GM23338 (cell line): Measurements from ENCODE around the gene ECHDC1. TPM values are rescaled to one million over a fixed set of nuclear protein-coding genes. Genes with fewer than 3 reads are reported as not detected.

Source experiments
- ATAC-seq: fragments of 200-7000 bp; cut with Tn5 transposase; 3 replicates; pipeline ENCODE4 v1.9.1; 2020
- DNase-seq: peaks from one replicate; pipeline ENCODE4 v3.0.0-alpha.2; 2015; ENCODE audit warnings: low spot score
- H2AFZ ChIP-seq: fragments of 200-600 bp; sonication (generic); 2 replicates; pipeline ENCODE4 v1.8.0; 2016; ENCODE audit warnings: antibody characterized with exemption, mild to moderate bottlenecking, moderate library complexity
- H3F3A ChIP-seq: fragments of 200-600 bp; sonication (generic); replicated peaks from 2 replicates; pipeline ENCODE4 v1.8.0; 2017; ENCODE audit warnings: antibody characterized with exemption, mixed run types, low read depth
- H3K27ac ChIP-seq: fragments of 200-600 bp; sonication (generic); 2 replicates; pipeline ENCODE4 v1.6.1; 2016; ENCODE audit warnings: low read depth
- H3K27me3 ChIP-seq: fragments of 200-600 bp; sonication (generic); 2 replicates; pipeline ENCODE4 v1.8.0; 2016; ENCODE audit warnings: mild to moderate bottlenecking, mixed run types, moderate library complexity; ENCODE audit not compliant: insufficient read depth
- H3K36me3 ChIP-seq: fragments of 200-600 bp; sonication (generic); 2 replicates; pipeline ENCODE4 v1.8.0; 2016; ENCODE audit warnings: mild to moderate bottlenecking; ENCODE audit not compliant: insufficient read depth
- H3K4me1 ChIP-seq: fragments of 200-600 bp; sonication (generic); 2 replicates; pipeline ENCODE4 v1.8.0; 2016; ENCODE audit warnings: mild to moderate bottlenecking, moderate library complexity; ENCODE audit not compliant: insufficient read depth
- H3K4me2 ChIP-seq: fragments of 200-600 bp; sonication (generic); 2 replicates; pipeline ENCODE4 v1.7.1; 2017; ENCODE audit warnings: mixed run types
- H3K4me3 ChIP-seq: fragments of 200-600 bp; sonication (generic); 2 replicates; pipeline ENCODE4 v1.6.1; 2016; ENCODE audit warnings: mixed run types
- H3K79me2 ChIP-seq: fragments of 200-600 bp; sonication (generic); replicated peaks from 2 replicates; pipeline ENCODE4 v1.8.0; 2017; ENCODE audit warnings: mild to moderate bottlenecking; ENCODE audit not compliant: insufficient read depth
- H3K9me2 ChIP-seq: fragments of 200-600 bp; sonication (generic); 2 replicates; pipeline ENCODE4 v1.8.0; 2017; ENCODE audit not compliant: insufficient read depth
- H4K20me1 ChIP-seq: fragments of 200-600 bp; sonication (generic); replicated peaks from 2 replicates; pipeline ENCODE4 v1.8.0; 2017; ENCODE audit warnings: mild to moderate bottlenecking; ENCODE audit not compliant: insufficient read depth
- H3K27ac Mint-ChIP-seq: 2 replicates; pipeline ENCODE4 v1.8.0; 2020; ENCODE audit warnings: inconsistent platforms, mild to moderate bottlenecking, moderate library complexity, mixed read lengths
- H3K27me3 Mint-ChIP-seq: 3 replicates; pipeline ENCODE4 v1.8.0; 2022; ENCODE audit warnings: low read depth, mild to moderate bottlenecking, moderate library complexity, mixed read lengths, inconsistent platforms; ENCODE audit not compliant: insufficient read depth, poor library complexity
- H3K36me3 Mint-ChIP-seq: 3 replicates; pipeline ENCODE4 v1.8.0; 2021; ENCODE audit warnings: low read depth, mild to moderate bottlenecking, inconsistent platforms, moderate library complexity, mixed read lengths
- H3K4me1 Mint-ChIP-seq: 3 replicates; pipeline ENCODE4 v1.8.0; 2020; ENCODE audit warnings: mild to moderate bottlenecking, inconsistent platforms, mixed read lengths
- H3K4me3 Mint-ChIP-seq: 3 replicates; pipeline ENCODE4 v1.8.0; 2021; ENCODE audit warnings: moderate library complexity, mild to moderate bottlenecking, inconsistent platforms, mixed read lengths
- H3K9me3 Mint-ChIP-seq: 3 replicates; pipeline ENCODE4 v1.8.0; 2020; ENCODE audit warnings: moderate library complexity, mild to moderate bottlenecking, inconsistent platforms, mixed read lengths
- CREB1 ChIP-seq: fragments of 250-450 bp; sonication (Bioruptor Pico); IDR thresholded peaks from 2 replicates; pipeline ENCODE4 v1.5.0; 2020; ENCODE audit warnings: low read depth, mild to moderate bottlenecking, moderate library complexity
- CTCF ChIP-seq, 2 experiments: fragments of 200-600 bp in 1 of 2; sonication (generic) in 1 of 2; conservative IDR thresholded peaks; 2 replicates each; pipeline versions ENCODE4 v1.5.1 to v1.6.1; 2016 to 2017; ENCODE audit warnings: antibody characterized with exemption in 2 of 2, low read depth in 2 of 2, mild to moderate bottlenecking in 2 of 2, moderate library complexity in 1 of 2
- ETS1 ChIP-seq: IDR thresholded peaks from 2 replicates; pipeline ENCODE4 v1.6.1; 2016; ENCODE audit warnings: antibody characterized with exemption
- EZH2 ChIP-seq: fragments of 200-600 bp; sonication (generic); IDR thresholded peaks from one replicate; pipeline ENCODE4 v1.8.0; 2017; ENCODE audit warnings: antibody characterized with exemption, mild to moderate bottlenecking, low read depth; ENCODE audit not compliant: unreplicated experiment
- EZH2phosphoT487 ChIP-seq: fragments of 200-600 bp; sonication (generic); IDR thresholded peaks from one replicate; pipeline ENCODE4 v1.8.1; 2018; ENCODE audit warnings: antibody characterized with exemption; ENCODE audit not compliant: unreplicated experiment
- JUNB ChIP-seq: IDR thresholded peaks from one replicate; pipeline ENCODE4 v1.6.1; 2016; ENCODE audit warnings: antibody characterized with exemption; ENCODE audit not compliant: unreplicated experiment
- NANOG ChIP-seq: IDR thresholded peaks from 2 replicates; pipeline ENCODE4 v1.6.1; 2016; ENCODE audit warnings: antibody characterized with exemption, borderline replicate concordance
- POLR2AphosphoS5 ChIP-seq: IDR thresholded peaks from 2 replicates; pipeline ENCODE4 v1.6.1; 2016; ENCODE audit warnings: antibody characterized with exemption, low read depth
- REST ChIP-seq: IDR thresholded peaks from one replicate; pipeline ENCODE4 v1.6.1; 2018; ENCODE audit warnings: antibody characterized with exemption; ENCODE audit not compliant: unreplicated experiment
- STAT1 ChIP-seq: IDR thresholded peaks from one replicate; pipeline ENCODE4 v1.6.1; 2016; ENCODE audit warnings: antibody characterized with exemption; ENCODE audit not compliant: unreplicated experiment
- ZNF114 ChIP-seq: fragments of 250-450 bp; sonication (Bioruptor Pico); IDR thresholded peaks from 2 replicates; pipeline ENCODE4 v1.5.0; 2020; ENCODE audit warnings: mild to moderate bottlenecking, moderate library complexity
- ZNF331 ChIP-seq: fragments of 250-450 bp; sonication (Bioruptor Pico); IDR thresholded peaks from 2 replicates; pipeline ENCODE4 v1.5.0; 2020; ENCODE audit warnings: low read depth, mild to moderate bottlenecking, moderate library complexity
- ZNF462 ChIP-seq: fragments of 250-450 bp; sonication (Bioruptor Pico); IDR thresholded peaks from 2 replicates; pipeline ENCODE4 v1.5.0; 2020; ENCODE audit warnings: mild to moderate bottlenecking, moderate library complexity
- polyA plus RNA-seq: library from polyadenylated mRNA; unstranded; fragments of >200 nt; fragmentation: Nextera tagmentation; extraction: Ambion mirVana; gene quantifications from 2 replicates; pipeline ENCODE4 v1.2.1, GENCODE V29; 2016
- total RNA-seq: library from RNA; depleted of rRNA; stranded (reverse); fragments of >200 nt; shearing (Covaris generic); gene quantifications from 2 replicates; pipeline ENCODE4 v1.2.3, GENCODE V29; 2014

Gene ECHDC1
- total and polyA plus RNA-seq, 2 experiments from 2014 or later, result 65.8 to 98.4 TPM

GRCh38 chr6:127279815-127280214, 63.6 kb downstream of the ECHDC1 start:
- Histone ChIP-seq H3K9me2 (no peaks in the 10 kb centered on the region), H3K79me2 (peaks cover 55% of the 10 kb centered on the region), H3F3A (no peaks in the 10 kb centered on the region), H3K36me3 (peaks cover 6% of the 10 kb centered on the region; the same call in 1 of the 2 replicates), H2AFZ (no peak overlapping the region), H3K4me2 (no peak overlapping the region), H3K27me3 (no peaks in the 10 kb centered on the region), H4K20me1 (peaks cover 12% of the 10 kb centered on the region), H3K4me1 (no peaks in the 10 kb centered on the region), H3K4me3 (no peak overlapping the region), H3K27ac (no peak overlapping the region)
- Mint-ChIP-seq H3K36me3 (peaks cover 14% of the 10 kb centered on the region; the same call in 2 of the 3 replicates), H3K27ac (no peak overlapping the region; the same call in 1 of the 2 replicates), H3K4me1 (peaks cover 3% of the 10 kb centered on the region; the same call in 1 of the 3 replicates), H3K4me3 (no peak overlapping the region), H3K9me3 (no peaks in the 10 kb centered on the region), H3K27me3 (no peaks in the 10 kb centered on the region)
- ATAC-seq (no peak), DNase-seq (no peak)
- TF ChIP-seq EZH2, result no peak
- no peak for TF ChIP-seq CREB1 (CRISPR knock-in tag)
- TF ChIP-seq ZNF114, result no peak
- TF ChIP-seq CTCF (conservative IDR thresholded peaks at IDR 0.05; ENCODE audit: low read depth in 2 of 2), result no peak
- TF ChIP-seq ZNF462 (CRISPR knock-in tag), result no peak
- no peak for TF ChIP-seq ZNF331 (CRISPR knock-in tag)
- no peak for TF ChIP-seq POLR2AphosphoS5
- no peak for TF ChIP-seq NANOG
- no peak for TF ChIP-seq STAT1
- TF ChIP-seq EZH2phosphoT487, result no peak
- no peak for TF ChIP-seq REST
- TF ChIP-seq JUNB, result no peak
- no peak for TF ChIP-seq ETS1
